ENCODE results near the gene RALGPS1.

DNA sequence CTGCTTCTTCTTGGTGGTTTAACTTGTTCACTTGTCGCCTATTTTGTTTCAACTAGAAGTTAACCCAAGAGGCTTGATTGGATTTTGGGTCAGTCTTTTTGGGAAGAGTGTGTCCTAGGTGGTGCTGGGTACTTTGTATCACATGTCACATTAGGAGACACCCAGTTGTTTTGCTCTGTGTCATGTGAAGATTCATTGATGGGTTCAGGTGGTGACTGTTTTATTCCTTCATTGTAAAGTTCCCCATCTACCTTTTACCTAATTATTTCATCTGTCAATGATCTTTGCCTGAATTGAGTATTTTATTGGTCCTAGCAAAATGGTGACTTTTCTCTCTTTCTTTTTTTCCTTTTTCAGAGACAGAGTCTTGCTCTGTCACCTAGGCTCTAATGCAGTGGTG lies 69.2 kb downstream of the RALGPS1 start:
- TF ChIP-seq, protein P1, sequence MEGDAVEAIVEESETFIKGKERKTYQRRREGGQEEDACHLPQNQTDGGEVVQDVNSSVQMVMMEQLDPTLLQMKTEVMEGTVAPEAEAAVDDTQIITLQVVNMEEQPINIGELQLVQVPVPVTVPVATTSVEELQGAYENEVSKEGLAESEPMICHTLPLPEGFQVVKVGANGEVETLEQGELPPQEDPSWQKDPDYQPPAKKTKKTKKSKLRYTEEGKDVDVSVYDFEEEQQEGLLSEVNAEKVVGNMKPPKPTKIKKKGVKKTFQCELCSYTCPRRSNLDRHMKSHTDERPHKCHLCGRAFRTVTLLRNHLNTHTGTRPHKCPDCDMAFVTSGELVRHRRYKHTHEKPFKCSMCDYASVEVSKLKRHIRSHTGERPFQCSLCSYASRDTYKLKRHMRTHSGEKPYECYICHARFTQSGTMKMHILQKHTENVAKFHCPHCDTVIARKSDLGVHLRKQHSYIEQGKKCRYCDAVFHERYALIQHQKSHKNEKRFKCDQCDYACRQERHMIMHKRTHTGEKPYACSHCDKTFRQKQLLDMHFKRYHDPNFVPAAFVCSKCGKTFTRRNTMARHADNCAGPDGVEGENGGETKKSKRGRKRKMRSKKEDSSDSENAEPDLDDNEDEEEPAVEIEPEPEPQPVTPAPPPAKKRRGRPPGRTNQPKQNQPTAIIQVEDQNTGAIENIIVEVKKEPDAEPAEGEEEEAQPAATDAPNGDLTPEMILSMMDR (IDR thresholded peaks at IDR 0.05), result no peak
- TF ChIP-seq RAD21 (IDR thresholded peaks at IDR 0.05; ENCODE audit: low read length) (no peak), SMC3 (IDR thresholded peaks at IDR 0.05; ENCODE audit: low read depth, low read length) (no peak)
